Upper lobe of left lung (tissue), 6 donors: ENCODE measurements around the gene SCARF1. TPM values are rescaled to one million over a fixed set of nuclear protein-coding genes. Genes with fewer than 3 reads are reported as not detected.
"Not testable (repeated sequence)": the region's sequence is repeated elsewhere in the genome, so short reads cannot be mapped to it uniquely, and the experiment has no call there.

Experiments
- ATAC-seq, 2 donors: fragments of 200-7000 bp; cut with Tn5 transposase; one replicate each; pipeline ENCODE4 v1.9.1; 2022; ENCODE audit warnings: mild to moderate bottlenecking in 2 of 2, moderate library complexity in 2 of 2; ENCODE audit not compliant: low FRiP score in 2 of 2
- DNase-seq, 2 donors: peaks; one replicate each; pipeline ENCODE4 v3.0.0-alpha.2; 2019 to 2020
- H3K27ac ChIP-seq, 4 donors: fragments of 200-600 bp; sonication (generic); one replicate each; pipeline ENCODE4 v1.5.1; 2016 to 2019
- H3K27me3 ChIP-seq, 4 donors: fragments of 200-600 bp; sonication (generic); one replicate each; pipeline ENCODE4 v1.5.1; 2017 to 2019
- H3K36me3 ChIP-seq, 4 donors: fragments of 200-600 bp; sonication (generic); one replicate each; pipeline ENCODE4 v1.5.1; 2016 to 2019
- H3K4me1 ChIP-seq, 4 donors: fragments of 200-600 bp; sonication (generic); one replicate each; pipeline ENCODE4 v1.5.1; 2018 to 2019
- H3K4me3 ChIP-seq, 4 donors: fragments of 200-600 bp; sonication (generic); one replicate each; pipeline ENCODE4 v1.5.1; 2017 to 2019; ENCODE audit warnings: mild to moderate bottlenecking in 2 of 4, moderate library complexity in 1 of 4
- H3K9me3 ChIP-seq, 4 donors: fragments of 200-600 bp; sonication (generic); one replicate each; pipeline ENCODE4 v1.5.1; 2018 to 2019
- EP300 ChIP-seq, 4 donors: sonication (generic); formaldehyde crosslinking; IDR thresholded peaks; one replicate each; pipeline ENCODE4 v1.5.1; 2017; ENCODE audit warnings: antibody characterized with exemption in 4 of 4, control low read depth in 2 of 4
- POLR2A ChIP-seq, 4 donors: fragments of 450-650 bp; IDR thresholded peaks; one replicate each; pipeline ENCODE4 v1.5.1; 2016 to 2017; ENCODE audit warnings: antibody characterized with exemption in 4 of 4, mild to moderate bottlenecking in 2 of 4
- POLR2AphosphoS5 ChIP-seq, 2 donors: sonication (generic); formaldehyde crosslinking; IDR thresholded peaks; one replicate each; pipeline ENCODE4 v1.5.1; 2017; ENCODE audit warnings: antibody characterized with exemption in 2 of 2
- WGBS, 2 donors: methylation state at CpG; one replicate each; pipeline ENCODE4 v1.1.5; 2017 to 2018; 5-methylcytosine and 5-hydroxymethylcytosine counted together
- total RNA-seq, 6 donors: library from RNA; depleted of rRNA in 4 of 6; stranded (reverse); fragments of >200 nt in 4 of 6; gene quantifications; one replicate each; pipeline versions ENCODE4 v1.1.0 to v1.2.1, GENCODE V29; 2016 to 2021
- TF ChIP-seq, protein P1 (sequence below), 6 experiments: fragments of 450-650 bp in 4 of 6; fragments of 200-600 bp in 2 of 6; sonication (generic) in 2 of 6; IDR thresholded peaks; one replicate each; pipeline ENCODE4 v1.5.1; 2016 to 2019; ENCODE audit warnings: antibody characterized with exemption in 6 of 6
- donor health status: DM: no; HTN: no; CAD: no; lungs with moderate emphysema.
- donor health status: DM: no; HTN: yes; CAD: no; lungs with severe emphysema.

The SCARF1 gene
- total RNA-seq, 6 donors from 2014 or later: 22.0 to 93.2 (median 55.5) TPM

DNA sequence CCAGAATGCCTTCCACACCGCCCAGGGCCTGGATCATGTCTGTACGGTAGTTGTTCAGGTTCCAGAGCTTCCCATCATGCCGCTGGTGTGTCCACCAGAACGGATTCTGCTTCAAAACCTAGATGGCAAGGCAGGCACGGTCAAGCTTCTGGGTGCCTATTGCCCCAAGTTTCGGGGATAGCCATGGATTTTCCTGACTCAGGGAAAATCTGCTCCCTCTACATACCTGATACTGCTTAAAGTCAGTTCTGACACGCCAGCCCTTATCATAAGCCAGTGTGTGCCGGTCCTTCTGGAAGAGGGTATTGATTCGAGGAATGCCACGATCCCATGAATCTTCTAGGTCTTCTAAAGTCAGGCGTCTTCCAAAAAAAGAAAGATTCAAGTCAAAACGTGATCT, 15.5 kb upstream of the SCARF1 start:
- TF ChIP-seq, protein P1, sequence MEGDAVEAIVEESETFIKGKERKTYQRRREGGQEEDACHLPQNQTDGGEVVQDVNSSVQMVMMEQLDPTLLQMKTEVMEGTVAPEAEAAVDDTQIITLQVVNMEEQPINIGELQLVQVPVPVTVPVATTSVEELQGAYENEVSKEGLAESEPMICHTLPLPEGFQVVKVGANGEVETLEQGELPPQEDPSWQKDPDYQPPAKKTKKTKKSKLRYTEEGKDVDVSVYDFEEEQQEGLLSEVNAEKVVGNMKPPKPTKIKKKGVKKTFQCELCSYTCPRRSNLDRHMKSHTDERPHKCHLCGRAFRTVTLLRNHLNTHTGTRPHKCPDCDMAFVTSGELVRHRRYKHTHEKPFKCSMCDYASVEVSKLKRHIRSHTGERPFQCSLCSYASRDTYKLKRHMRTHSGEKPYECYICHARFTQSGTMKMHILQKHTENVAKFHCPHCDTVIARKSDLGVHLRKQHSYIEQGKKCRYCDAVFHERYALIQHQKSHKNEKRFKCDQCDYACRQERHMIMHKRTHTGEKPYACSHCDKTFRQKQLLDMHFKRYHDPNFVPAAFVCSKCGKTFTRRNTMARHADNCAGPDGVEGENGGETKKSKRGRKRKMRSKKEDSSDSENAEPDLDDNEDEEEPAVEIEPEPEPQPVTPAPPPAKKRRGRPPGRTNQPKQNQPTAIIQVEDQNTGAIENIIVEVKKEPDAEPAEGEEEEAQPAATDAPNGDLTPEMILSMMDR (IDR thresholded peaks at IDR 0.05): no peak
- TF ChIP-seq EP300 (IDR thresholded peaks at IDR 0.05) (no peak), POLR2A (IDR thresholded peaks at IDR 0.05) (no peak), POLR2AphosphoS5 (IDR thresholded peaks at IDR 0.05) (no peak)
- Histone ChIP-seq H3K9me3 (no peaks in the 10 kb centered on the region), H3K27me3 (no peaks in the 10 kb centered on the region), H3K4me3 (no peak overlapping the region), H3K27ac (no peak overlapping the region), H3K4me1 (peaks cover 0 to 3% (median under 1%) of the 10 kb centered on the region in 4 donors), H3K36me3 (peaks cover 61 to 100% (median 90%) of the 10 kb centered on the region in 4 donors)
- DNase-seq (no peak), ATAC-seq (no peak)
- 90 to 98% methylated on average over 9 to 12 of the region's 12 CpGs for WGBS, 2 donors

DNA sequence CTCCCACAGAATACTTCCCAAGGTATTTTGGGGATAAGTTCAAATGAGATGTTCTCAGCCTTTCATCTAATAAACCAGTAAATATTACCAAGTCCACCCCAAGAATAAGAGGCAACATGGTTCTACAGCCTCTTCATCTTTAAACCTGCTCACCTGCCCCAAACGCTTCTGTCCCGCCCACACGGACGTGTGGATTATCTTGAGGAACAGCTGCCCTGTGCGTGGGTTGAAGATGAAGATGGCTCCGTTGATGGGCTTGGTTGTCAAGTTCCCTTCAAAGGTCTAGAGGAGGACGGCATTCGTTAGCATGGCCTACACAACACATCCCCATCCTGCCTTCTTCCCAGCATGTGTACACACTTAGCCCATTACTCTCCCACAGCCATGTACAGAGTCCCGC, 12.6 kb upstream of the SCARF1 start:
- Histone ChIP-seq H3K4me1 (no peaks in the 10 kb centered on the region), H3K36me3 (peaks cover 83 to 100% (median 98%) of the 10 kb centered on the region in 4 donors), H3K9me3 (no peaks in the 10 kb centered on the region), H3K27me3 (no peaks in the 10 kb centered on the region), H3K27ac (no peak overlapping the region), H3K4me3 (no peak overlapping the region)
- no peak for DNase-seq
- no peak for ATAC-seq
- 94% methylated on average over 9 of the region's 9 CpGs for WGBS, 2 donors
- TF ChIP-seq EP300 (IDR thresholded peaks at IDR 0.05): no peak
- TF ChIP-seq, protein P1 (IDR thresholded peaks at IDR 0.05): no peak
- no peak for TF ChIP-seq POLR2AphosphoS5 (IDR thresholded peaks at IDR 0.05)
- no peak for TF ChIP-seq POLR2A (IDR thresholded peaks at IDR 0.05)

DNA sequence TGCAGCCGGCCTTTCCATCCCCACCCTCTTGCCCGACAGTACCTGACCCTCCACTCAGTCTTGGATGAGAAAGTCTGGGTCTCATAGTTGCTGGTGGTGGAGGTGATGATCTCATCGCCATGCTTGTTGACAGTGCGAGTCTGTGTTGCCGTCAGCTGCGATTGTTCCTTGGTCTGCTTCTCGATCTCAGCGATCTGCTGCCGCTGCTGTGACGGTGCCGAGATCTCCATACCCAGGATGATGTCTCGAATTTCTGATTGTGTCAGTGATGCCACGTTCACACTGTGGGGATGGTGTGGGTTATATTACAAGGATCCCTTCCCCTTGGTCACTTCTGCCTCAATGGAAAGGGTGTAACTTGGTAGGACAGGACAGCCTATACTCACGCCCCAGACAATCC, 8.2 kb upstream of the SCARF1 start:
- DNase-seq (no peak), ATAC-seq (no peak)
- TF ChIP-seq EP300 (IDR thresholded peaks at IDR 0.05) (no peak), POLR2AphosphoS5 (IDR thresholded peaks at IDR 0.05) (no peak), POLR2A (IDR thresholded peaks at IDR 0.05) (no peak)
- TF ChIP-seq, protein P1 (IDR thresholded peaks at IDR 0.05): no peak
- Histone ChIP-seq H3K4me3 (no peak overlapping the region), H3K9me3 (no peaks in the 10 kb centered on the region), H3K27ac (no peak overlapping the region), H3K27me3 (no peaks in the 10 kb centered on the region), H3K36me3 (peaks cover 67 to 87% (median 83%) of the 10 kb centered on the region in 4 donors), H3K4me1 (peaks cover 13 to 18% (median 17%) of the 10 kb centered on the region in 4 donors)
- WGBS, 2 donors: 92 to 98% methylated on average over 13 to 14 of the region's 14 CpGs

DNA sequence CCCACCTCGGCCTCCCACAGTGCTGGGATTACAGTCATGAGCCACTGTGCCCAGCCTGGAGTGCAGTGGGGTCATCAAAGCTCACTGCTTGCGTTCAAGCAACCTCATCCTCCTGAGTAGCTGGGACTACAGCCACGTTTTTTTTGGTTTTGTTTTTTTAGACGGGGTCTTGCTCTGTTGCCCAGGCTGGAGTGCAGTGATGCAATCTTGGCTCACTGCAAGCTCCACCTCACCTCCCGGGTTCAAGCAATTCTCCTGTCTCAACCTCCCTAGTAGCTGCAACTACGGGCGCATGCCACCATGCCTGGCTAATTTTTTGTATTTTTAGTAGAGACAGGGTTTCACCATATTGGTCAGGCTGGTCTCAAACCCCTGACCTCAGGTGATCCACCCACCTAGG, 7.3 kb upstream of the SCARF1 start:
- Histone ChIP-seq H3K4me1 (peaks cover 23 to 26% (median 25%) of the 10 kb centered on the region in 4 donors), H3K36me3 (peaks cover 57 to 77% (median 74%) of the 10 kb centered on the region in 4 donors)
- DNase-seq, H3K27me3 ChIP-seq, H3K27ac ChIP-seq, H3K4me3 ChIP-seq, H3K9me3 ChIP-seq, ATAC-seq: not testable (repeated sequence)
- WGBS, 2 donors: 82 to 94% methylated on average over 7 of the region's 7 CpGs

DNA sequence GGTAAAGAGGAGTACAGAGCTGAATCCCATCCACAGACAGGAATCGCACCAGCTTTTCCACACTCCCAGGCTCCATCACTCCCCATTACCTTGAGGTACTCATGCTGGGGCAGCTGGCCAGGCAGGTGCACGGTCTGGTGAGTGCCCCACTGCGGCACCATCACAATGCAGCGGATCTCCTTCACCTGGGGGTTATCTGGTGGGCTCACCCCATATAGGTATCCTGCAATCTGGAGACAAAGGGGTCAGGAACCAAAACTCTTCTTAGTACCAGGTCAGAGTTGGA, 6.0 kb upstream of the SCARF1 start:
- 93 to 94% methylated on average over 4 of the region's 4 CpGs for WGBS, 2 donors
- DNase-seq (no peak), ATAC-seq (no peak)
- peaks cover 47 to 64% (median 61%) of the 10 kb centered on the region in 4 donors for H3K36me3 ChIP-seq
- H3K4me3 ChIP-seq: no peak overlapping the region
- H3K9me3 ChIP-seq: no peaks in the 10 kb centered on the region
- peak overlapping the region in 3 of 4 donors; percentile 98 to 99 (median 99) for H3K27ac ChIP-seq
- no peaks in the 10 kb centered on the region for H3K27me3 ChIP-seq
- H3K4me1 ChIP-seq: peaks cover 36 to 39% (median 38%) of the 10 kb centered on the region in 4 donors
- no peak for TF ChIP-seq POLR2AphosphoS5 (IDR thresholded peaks at IDR 0.05)
- TF ChIP-seq EP300 (IDR thresholded peaks at IDR 0.05): no peak
- no peak for TF ChIP-seq POLR2A (IDR thresholded peaks at IDR 0.05)
- TF ChIP-seq, protein P1 (IDR thresholded peaks at IDR 0.05): no peak
